GM19372 (cell line): ENCODE data around the gene CD38.

Experiments
- ATAC-seq: cut with Tn5 transposase; IDR thresholded peaks from one replicate; pipeline ENCODE4 v1.9.1; 2021; ENCODE audit warnings: mild to moderate bottlenecking, low read depth, moderate library complexity; ENCODE audit not compliant: unreplicated experiment

The CD38 gene

GRCh38 chr4:15893962-15894361, 115.8 kb downstream of the CD38 start:
- ATAC-seq, result no peak

DNA sequence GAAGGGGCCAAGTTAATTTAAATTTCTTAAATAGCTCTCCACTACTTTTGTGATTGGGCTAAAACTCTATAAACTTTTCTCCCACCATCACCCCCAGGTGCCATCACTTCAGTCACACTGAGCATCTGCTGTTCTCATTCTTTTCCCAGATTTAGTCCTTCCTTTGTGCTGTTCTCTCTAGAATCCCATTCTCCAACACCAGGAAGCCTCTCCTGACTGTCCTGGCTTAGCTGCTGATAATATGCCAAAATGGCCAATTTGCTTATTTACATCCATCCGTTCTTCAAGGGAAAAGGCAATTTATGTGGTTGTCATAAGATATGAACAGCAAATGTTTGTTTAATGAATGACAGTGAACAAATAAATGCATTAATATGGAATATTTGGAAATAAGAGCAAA, 116.3 kb downstream of the CD38 start:
- no peak for ATAC-seq

- no peak for ATAC-seq
Observed at GRCh38 chr4:15894921-15895916, 117.1 kb downstream of the CD38 start.

- ATAC-seq, result no peak
Observed at GRCh38 chr4:15897577-15897976, 119.4 kb downstream of the CD38 start.

GRCh38 chr4:15898902-15899301, 120.8 kb downstream of the CD38 start:
- no peak for ATAC-seq

DNA sequence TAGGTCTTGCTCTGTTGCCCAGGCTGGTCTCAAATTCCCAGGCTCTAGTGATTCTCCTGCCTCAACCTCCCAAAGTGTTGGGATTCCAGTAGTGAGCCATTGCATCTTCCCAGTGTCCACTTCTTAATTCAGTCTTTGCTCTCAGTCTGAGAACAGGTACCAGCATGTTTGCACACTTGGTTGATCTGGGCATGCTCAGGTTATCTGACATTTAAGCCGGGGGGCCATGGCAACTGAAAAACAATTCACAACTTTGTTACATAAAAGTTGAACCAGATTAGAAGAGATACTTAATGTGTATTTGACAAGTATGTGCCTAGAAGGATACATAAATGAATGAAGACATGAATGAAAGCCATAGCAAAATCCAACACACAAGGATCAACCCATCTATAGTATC, 121.4 kb downstream of the CD38 start:
- ATAC-seq, result no peak

DNA sequence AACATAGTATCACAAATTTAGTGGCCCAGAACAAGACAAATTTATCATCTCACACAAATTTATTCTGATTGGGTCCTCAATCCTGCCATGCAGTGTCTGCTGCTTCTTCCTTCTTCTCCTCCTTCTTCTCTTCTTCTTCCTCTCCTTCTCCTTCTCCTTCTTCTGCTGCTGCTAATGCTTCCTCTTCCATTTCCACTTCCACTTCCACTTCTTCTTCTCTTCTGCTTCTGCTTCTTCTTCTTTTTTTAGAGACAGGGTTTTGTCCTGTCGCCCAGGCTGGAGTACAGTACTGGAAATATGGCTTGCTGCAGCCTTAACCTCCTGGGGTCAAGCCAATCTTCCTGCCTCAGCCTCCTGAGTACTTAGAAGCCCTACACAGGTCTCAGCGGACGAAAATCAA, 122.9 kb downstream of the CD38 start:
- ATAC-seq, result no peak

DNA sequence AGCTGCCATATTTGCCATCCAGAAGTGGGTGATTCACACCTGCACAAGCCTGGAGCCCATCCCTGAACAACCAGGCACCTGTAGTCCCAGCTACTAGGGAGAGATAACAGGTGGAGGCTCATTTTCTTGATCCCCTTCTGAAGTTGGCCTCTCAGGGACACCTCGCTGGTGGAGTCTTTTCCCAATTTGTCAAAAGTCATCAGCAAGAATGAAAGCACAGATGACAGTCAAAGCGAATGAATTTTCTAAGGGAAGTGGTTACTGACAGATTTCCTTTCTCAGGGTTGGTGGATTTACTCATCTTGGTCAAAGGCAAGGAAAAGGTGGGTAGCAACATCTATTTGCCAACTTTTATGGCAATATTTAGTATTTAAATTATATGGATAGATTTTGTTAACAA, 123.9 kb downstream of the CD38 start:
- ATAC-seq, result no peak

DNA sequence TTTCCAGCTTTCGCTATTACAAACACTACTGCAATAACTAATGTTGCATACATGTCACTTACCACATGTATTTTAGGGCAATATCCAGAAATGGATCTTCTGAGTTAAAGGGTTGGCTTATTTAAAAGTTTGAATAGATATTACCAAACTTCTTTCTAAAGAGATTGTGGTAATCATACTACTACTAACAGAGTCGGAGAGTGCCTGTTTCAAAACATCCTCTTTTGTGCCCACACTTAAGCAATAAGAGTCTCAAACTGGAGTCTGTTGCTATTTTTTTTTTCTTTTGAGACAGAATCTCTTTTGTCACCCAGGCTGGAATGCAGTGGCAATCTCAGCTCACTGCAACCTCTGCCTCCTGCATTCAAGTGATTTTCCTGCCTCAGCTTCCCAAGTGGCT, 124.6 kb downstream of the CD38 start:
- no peak for ATAC-seq
